CD4-positive, alpha-beta T cell (primary cell): Measurements from ENCODE around the gene ARL8A. TPM values are rescaled to one million over a fixed set of nuclear protein-coding genes. Genes with fewer than 3 reads are reported as not detected.

Source experiments
- ATAC-seq: fragments of 200-7000 bp; cut with Tn5 transposase; one replicate; pipeline ENCODE4 v1.10.0; 2022; ENCODE audit warnings: mild to moderate bottlenecking; ENCODE audit not compliant: poor library complexity
- CTCF ChIA-PET: fragments of 350-600 bp; sonication (Branson Sonifier 250); formaldehyde crosslinking; loops from one replicate; lab custom pipeline; 2021; ENCODE audit warnings: antibody characterized with exemption, inconsistent platforms; lab: Charles Lee
- POLR2A ChIA-PET: fragments of 350-600 bp; sonication (Branson Sonifier 250); formaldehyde crosslinking; loops from one replicate; lab custom pipeline; 2021; ENCODE audit warnings: antibody characterized with exemption, inconsistent platforms; lab: Charles Lee
- DNase-seq, 14 experiments: peaks; one replicate each; pipeline ENCODE4 v3.0.0-alpha.2; 2013 to 2020; ENCODE audit warnings: mixed read lengths in 2 of 14
- H3K27ac ChIP-seq, 2 donors: one replicate each; pipeline versions ENCODE4 v1.5.1 to v1.7.0; 2013; ENCODE audit warnings: low read length in 2 of 2, low read depth in 1 of 2, mild to moderate bottlenecking in 1 of 2
- H3K27me3 ChIP-seq, 2 experiments: 1 replicate in 1 of 2; 2 replicates in 1 of 2; pipeline versions ENCODE4 v1.6.1 to v1.7.0; 2013; ENCODE audit warnings: low read length in 2 of 2, control low read depth in 1 of 2, mild to moderate bottlenecking in 1 of 2, moderate library complexity in 1 of 2; ENCODE audit not compliant: insufficient read depth in 2 of 2, control insufficient read depth in 1 of 2
- H3K36me3 ChIP-seq: one replicate; pipeline ENCODE4 v1.6.1; 2013; ENCODE audit warnings: low read length, control low read depth; ENCODE audit not compliant: insufficient read depth
- H3K4me1 ChIP-seq: one replicate; pipeline ENCODE4 v1.6.1; 2013; ENCODE audit warnings: low read length, control low read depth; ENCODE audit not compliant: insufficient read depth
- H3K4me3 ChIP-seq: one replicate; pipeline ENCODE4 v1.5.1; 2013; ENCODE audit warnings: mild to moderate bottlenecking, low read length, moderate library complexity
- H3K9me3 ChIP-seq, 2 experiments: 1 replicate in 1 of 2; 2 replicates in 1 of 2; pipeline versions ENCODE4 v1.6.1 to v1.7.0; 2013; ENCODE audit warnings: low read length in 2 of 2, mild to moderate bottlenecking in 2 of 2, control low read depth in 1 of 2, moderate library complexity in 1 of 2; ENCODE audit not compliant: control insufficient read depth in 1 of 2, insufficient read depth in 1 of 2
- H3K27ac Mint-ChIP-seq: one replicate; pipeline ENCODE4 v1.8.0; 2020; ENCODE audit warnings: mixed read lengths
- H3K27me3 Mint-ChIP-seq: one replicate; pipeline ENCODE4 v1.8.0; 2021; ENCODE audit warnings: mixed read lengths
- H3K36me3 Mint-ChIP-seq: one replicate; pipeline ENCODE4 v1.8.0; 2021; ENCODE audit warnings: low read depth, mixed read lengths
- H3K4me1 Mint-ChIP-seq: one replicate; pipeline ENCODE4 v1.8.0; 2021; ENCODE audit warnings: low read depth, mixed read lengths
- H3K4me3 Mint-ChIP-seq: one replicate; pipeline ENCODE4 v1.8.0; 2020; ENCODE audit warnings: mild to moderate bottlenecking, mixed read lengths
- H3K9me3 Mint-ChIP-seq: one replicate; pipeline ENCODE4 v1.8.0; 2020; ENCODE audit warnings: mixed read lengths
- CTCF ChIP-seq: fragments of 200-600 bp; IDR thresholded peaks from one replicate; pipeline ENCODE4 v1.8.0; 2022; ENCODE audit warnings: antibody characterized with exemption, mild to moderate bottlenecking
- intact Hi-C, 2 experiments: fragments of 100-400 bp; cut with DNase I in 1 of 2; cut with micrococcal nuclease in 1 of 2; formaldehyde crosslinking; loops; one replicate each; pipeline versions ENCODE4 v1.15.1 to v1.9.0; 2023 to 2025; cut with DNase I, micrococcal nuclease
- total RNA-seq, 174 experiments: library from RNA in 2 of 174; stranded (reverse) in 2 of 174; gene quantifications; one replicate each; pipeline ENCODE4 v1.2.3 and lab custom pipeline; 2021 to 2026

ARL8A gene
- total RNA-seq, 2 experiments from 2014 or later: 73.5 to 73.8 TPM

- ATAC-seq (peak; percentile 74), DNase-seq (peak; percentile 61 to 87 (median 74))
- Mint-ChIP-seq H3K27ac (no peak overlapping the region), H3K4me3 (no peak overlapping the region), H3K4me1 (peaks cover 11% of the 10 kb centered on the region), H3K9me3 (no peaks in the 10 kb centered on the region), H3K27me3 (peaks cover 12% of the 10 kb centered on the region), H3K36me3 (no peaks in the 10 kb centered on the region)
- peak; percentile 78 for TF ChIP-seq CTCF
- Histone ChIP-seq H3K9me3 (no peaks in the 10 kb centered on the region), H3K27ac (no peak overlapping the region), H3K27me3 (peaks cover 11 to 15% of the 10 kb centered on the region in 2 experiments), H3K4me1 (peaks cover 18% of the 10 kb centered on the region), H3K4me3 (no peak overlapping the region), H3K36me3 (no peaks in the 10 kb centered on the region)
- CTCF ChIA-PET: interaction anchor here (0.7 to 2.6 kb wide), 8 partner anchors 11 to 530 kb away, joined by 3 to 15 read pairs (median 4); partner anchors contain the start of genes PTPN7 and UBE2T
- intact Hi-C loops: loop anchor here in 1 of 2 experiments (1.0 kb wide), 2 partner anchors 126 to 530 kb away; no protein-coding TSS in a partner anchor
- POLR2A ChIA-PET: no interaction called here
Observed at GRCh38 chr1:202189001-202189790, 44.7 kb upstream of the ARL8A start.

- intact Hi-C loops: no loop called here
- DNase-seq: no peak
- Histone ChIP-seq H3K9me3 (no peaks in the 10 kb centered on the region), H3K4me3 (no peak overlapping the region), H3K36me3 (no peaks in the 10 kb centered on the region), H3K4me1 (peaks cover 10% of the 10 kb centered on the region), H3K27me3 (peaks cover under 1 to 5% of the 10 kb centered on the region in 2 experiments), H3K27ac (no peak overlapping the region)
- Mint-ChIP-seq H3K4me1 (peaks cover 14% of the 10 kb centered on the region), H3K9me3 (no peaks in the 10 kb centered on the region), H3K27ac (no peak overlapping the region), H3K27me3 (peaks cover 5% of the 10 kb centered on the region), H3K36me3 (no peaks in the 10 kb centered on the region), H3K4me3 (no peak overlapping the region)
- no peak for ATAC-seq
- CTCF ChIA-PET: interaction anchor here (1.0 to 1.9 kb wide), 4 partner anchors 27 to 532 kb away, joined by 3 to 10 read pairs (median 6); partner anchors contain the start of genes PTPN7 and UBE2T
- no peak for TF ChIP-seq CTCF
- POLR2A ChIA-PET: no interaction called here
Observed at GRCh38 chr1:202187697-202188407, 43.3 kb upstream of the ARL8A start.

GRCh38 chr1:202187041-202187671 is 42.6 kb upstream of the ARL8A start:
- no peaks in the 10 kb centered on the region for H3K27me3 ChIP-seq
- ChIA-PET POLR2A (no interaction called here), CTCF (interaction anchor here (1.9 kb wide), 1 partner anchor 532 kb away, joined by 5 read pairs; no protein-coding TSS in a partner anchor)
- Mint-ChIP-seq H3K27me3 (no peaks in the 10 kb centered on the region), H3K27ac (no peak overlapping the region), H3K36me3 (no peaks in the 10 kb centered on the region), H3K4me3 (no peak overlapping the region), H3K4me1 (peaks cover 14% of the 10 kb centered on the region), H3K9me3 (no peaks in the 10 kb centered on the region)
- peaks cover 7% of the 10 kb centered on the region for H3K4me1 ChIP-seq
- ATAC-seq (no peak), DNase-seq (no peak)
- no peak overlapping the region for H3K27ac ChIP-seq
- intact Hi-C loops: no loop called here
- no peak for TF ChIP-seq CTCF
- no peaks in the 10 kb centered on the region for H3K36me3 ChIP-seq
- no peaks in the 10 kb centered on the region for H3K9me3 ChIP-seq
- no peak overlapping the region for H3K4me3 ChIP-seq
